Ishikawa (cell line): ENCODE results near the gene VPS41.

Source experiments
- EP300 ChIP-seq: IDR thresholded peaks from 2 replicates; pipeline ENCODE4 v1.6.1; 2012; ENCODE audit warnings: borderline replicate concordance
- TEAD4 ChIP-seq: IDR thresholded peaks from 2 replicates; pipeline ENCODE4 v1.6.1; 2012
- TF ChIP-seq, protein P1 (sequence below): IDR thresholded peaks from 2 replicates; pipeline ENCODE4 v1.6.1; 2012; ENCODE audit warnings: low read depth, mild to moderate bottlenecking

DNA sequence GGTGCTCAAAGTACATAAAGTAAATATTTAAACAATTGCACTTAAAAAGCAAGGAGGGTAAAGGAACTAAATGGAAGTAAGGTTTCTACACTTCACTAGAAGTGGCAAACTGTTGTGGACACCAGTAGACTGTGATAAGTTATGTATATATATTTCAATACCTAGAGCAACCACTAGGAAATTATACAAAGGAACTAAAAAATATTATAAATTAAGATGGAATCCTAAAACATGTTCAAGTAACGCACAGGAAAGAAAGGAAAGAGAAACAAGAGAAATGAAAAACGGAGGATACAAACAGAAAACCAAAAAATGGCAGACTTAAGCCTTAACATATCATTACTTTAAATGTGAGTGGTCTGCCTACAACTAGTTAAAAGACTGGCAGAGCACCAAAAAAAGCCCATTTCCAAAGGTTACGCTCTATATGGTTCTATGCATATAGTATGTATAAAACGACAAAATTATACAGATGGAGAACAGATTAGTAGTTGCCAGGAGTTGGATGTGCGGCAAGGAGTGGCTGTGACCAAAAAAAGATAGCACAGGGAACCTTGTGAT is 19.0 kb downstream of the VPS41 start:
- TF ChIP-seq EP300 (no peak), TEAD4 (no peak)
- TF ChIP-seq, protein P1, sequence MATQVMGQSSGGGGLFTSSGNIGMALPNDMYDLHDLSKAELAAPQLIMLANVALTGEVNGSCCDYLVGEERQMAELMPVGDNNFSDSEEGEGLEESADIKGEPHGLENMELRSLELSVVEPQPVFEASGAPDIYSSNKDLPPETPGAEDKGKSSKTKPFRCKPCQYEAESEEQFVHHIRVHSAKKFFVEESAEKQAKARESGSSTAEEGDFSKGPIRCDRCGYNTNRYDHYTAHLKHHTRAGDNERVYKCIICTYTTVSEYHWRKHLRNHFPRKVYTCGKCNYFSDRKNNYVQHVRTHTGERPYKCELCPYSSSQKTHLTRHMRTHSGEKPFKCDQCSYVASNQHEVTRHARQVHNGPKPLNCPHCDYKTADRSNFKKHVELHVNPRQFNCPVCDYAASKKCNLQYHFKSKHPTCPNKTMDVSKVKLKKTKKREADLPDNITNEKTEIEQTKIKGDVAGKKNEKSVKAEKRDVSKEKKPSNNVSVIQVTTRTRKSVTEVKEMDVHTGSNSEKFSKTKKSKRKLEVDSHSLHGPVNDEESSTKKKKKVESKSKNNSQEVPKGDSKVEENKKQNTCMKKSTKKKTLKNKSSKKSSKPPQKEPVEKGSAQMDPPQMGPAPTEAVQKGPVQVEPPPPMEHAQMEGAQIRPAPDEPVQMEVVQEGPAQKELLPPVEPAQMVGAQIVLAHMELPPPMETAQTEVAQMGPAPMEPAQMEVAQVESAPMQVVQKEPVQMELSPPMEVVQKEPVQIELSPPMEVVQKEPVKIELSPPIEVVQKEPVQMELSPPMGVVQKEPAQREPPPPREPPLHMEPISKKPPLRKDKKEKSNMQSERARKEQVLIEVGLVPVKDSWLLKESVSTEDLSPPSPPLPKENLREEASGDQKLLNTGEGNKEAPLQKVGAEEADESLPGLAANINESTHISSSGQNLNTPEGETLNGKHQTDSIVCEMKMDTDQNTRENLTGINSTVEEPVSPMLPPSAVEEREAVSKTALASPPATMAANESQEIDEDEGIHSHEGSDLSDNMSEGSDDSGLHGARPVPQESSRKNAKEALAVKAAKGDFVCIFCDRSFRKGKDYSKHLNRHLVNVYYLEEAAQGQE: no peak
